Measurements from ENCODE around the gene MYT1.
"Not testable (repeated sequence)": the region's sequence is repeated elsewhere in the genome, so short reads cannot be mapped to it uniquely, and the experiment has no call there.

- TF ChIP-seq, protein P1, sequence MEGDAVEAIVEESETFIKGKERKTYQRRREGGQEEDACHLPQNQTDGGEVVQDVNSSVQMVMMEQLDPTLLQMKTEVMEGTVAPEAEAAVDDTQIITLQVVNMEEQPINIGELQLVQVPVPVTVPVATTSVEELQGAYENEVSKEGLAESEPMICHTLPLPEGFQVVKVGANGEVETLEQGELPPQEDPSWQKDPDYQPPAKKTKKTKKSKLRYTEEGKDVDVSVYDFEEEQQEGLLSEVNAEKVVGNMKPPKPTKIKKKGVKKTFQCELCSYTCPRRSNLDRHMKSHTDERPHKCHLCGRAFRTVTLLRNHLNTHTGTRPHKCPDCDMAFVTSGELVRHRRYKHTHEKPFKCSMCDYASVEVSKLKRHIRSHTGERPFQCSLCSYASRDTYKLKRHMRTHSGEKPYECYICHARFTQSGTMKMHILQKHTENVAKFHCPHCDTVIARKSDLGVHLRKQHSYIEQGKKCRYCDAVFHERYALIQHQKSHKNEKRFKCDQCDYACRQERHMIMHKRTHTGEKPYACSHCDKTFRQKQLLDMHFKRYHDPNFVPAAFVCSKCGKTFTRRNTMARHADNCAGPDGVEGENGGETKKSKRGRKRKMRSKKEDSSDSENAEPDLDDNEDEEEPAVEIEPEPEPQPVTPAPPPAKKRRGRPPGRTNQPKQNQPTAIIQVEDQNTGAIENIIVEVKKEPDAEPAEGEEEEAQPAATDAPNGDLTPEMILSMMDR (IDR thresholded peaks at IDR 0.05) = peak; percentile 99
- not testable (repeated sequence) for TF ChIP-seq ZFX (IDR thresholded peaks at IDR 0.05; ENCODE audit: borderline replicate concordance)
These were observed 121.6 kb downstream of the MYT1 start for GRCh38 chr20:64285579-64286446.

Data from 22Rv1 (cell line).